ENCODE results near the gene EHF. TPM values are rescaled to one million over a fixed set of nuclear protein-coding genes. Genes with fewer than 3 reads are reported as not detected.

EHF gene
- polyA plus RNA-seq, 1 donor from 2014 or later, result 0.17 TPM

DNA sequence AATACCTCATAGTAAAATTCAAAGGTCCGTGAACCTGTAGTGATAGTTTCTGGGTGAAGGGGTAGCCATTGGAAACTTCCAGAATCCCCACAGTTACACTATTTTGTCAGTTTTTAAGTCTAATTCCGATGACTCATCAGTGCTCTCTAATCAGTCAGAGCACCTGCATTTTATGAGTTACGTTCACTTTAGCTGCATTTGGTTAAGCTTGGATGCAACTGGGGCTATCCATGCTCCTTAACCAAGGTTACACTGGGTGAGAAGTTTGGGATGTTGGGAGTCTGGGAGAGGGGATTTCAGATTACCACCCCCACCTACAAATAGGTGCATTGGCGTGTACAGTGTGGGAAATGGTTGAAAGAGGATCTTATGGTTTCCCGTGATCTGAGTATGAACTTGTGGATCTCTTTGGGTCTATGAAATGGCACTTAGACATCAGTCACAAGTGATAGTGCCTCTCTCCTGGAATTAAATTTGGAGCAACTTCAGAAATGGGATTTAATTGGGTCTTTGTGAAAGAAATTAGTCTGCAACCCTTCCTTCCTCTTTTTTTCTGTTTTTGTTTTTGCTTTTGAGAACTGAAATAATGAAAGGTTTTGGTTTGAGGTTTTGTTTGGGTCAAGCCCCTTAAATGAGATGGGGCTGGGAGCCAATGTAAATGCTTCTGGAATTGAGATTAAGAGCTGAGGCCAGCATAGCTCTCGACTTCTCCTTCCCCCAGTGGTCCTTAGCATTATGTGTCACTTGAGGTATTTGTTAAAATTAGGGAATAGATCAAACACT is 31.5 kb downstream of the EHF start:
- Histone ChIP-seq H2AFZ (ENCODE audit: low read depth, low read length) (no peak overlapping the region), H3K9me2 (ENCODE audit: insufficient read depth, low read length) (no peaks in the 10 kb centered on the region), H3K9ac (ENCODE audit: low read length) (no peak overlapping the region), H3F3A (ENCODE audit: insufficient read depth, low read length, poor library complexity, severe bottlenecking) (no peaks in the 10 kb centered on the region), H3K9me3 (ENCODE audit: low read length) (no peaks in the 10 kb centered on the region), H3K27ac (ENCODE audit: low read length) (no peak overlapping the region), H3K4me2 (ENCODE audit: low read length) (no peak overlapping the region), H3K27me3 (ENCODE audit: insufficient read depth, low read depth, low read length) (no peaks in the 10 kb centered on the region), H3K36me3 (ENCODE audit: insufficient read depth, low read length) (no peaks in the 10 kb centered on the region), H3K79me2 (replicated peaks; ENCODE audit: insufficient read depth, low read length) (no peaks in the 10 kb centered on the region), H4K20me1 (ENCODE audit: insufficient read depth) (no peaks in the 10 kb centered on the region), H3K4me3 (ENCODE audit: low read length) (no peak overlapping the region)
- TF ChIP-seq REST (IDR thresholded peaks at IDR 0.05; ENCODE audit: borderline replicate concordance), result no peak
- TF ChIP-seq EP300 (conservative IDR thresholded peaks at IDR 0.05; ENCODE audit: poor library complexity, severe bottlenecking), result no peak
- TF ChIP-seq POLR2AphosphoS5 (IDR thresholded peaks at IDR 0.05), result no peak
- TF ChIP-seq RAD21 (conservative IDR thresholded peaks at IDR 0.05), result no peak
- TF ChIP-seq MXI1 (conservative IDR thresholded peaks at IDR 0.05; ENCODE audit: poor library complexity, severe bottlenecking), result no peak
- no peak for TF ChIP-seq TAF1 (IDR thresholded peaks at IDR 0.05; ENCODE audit: low read depth)
- TF ChIP-seq, protein P1, sequence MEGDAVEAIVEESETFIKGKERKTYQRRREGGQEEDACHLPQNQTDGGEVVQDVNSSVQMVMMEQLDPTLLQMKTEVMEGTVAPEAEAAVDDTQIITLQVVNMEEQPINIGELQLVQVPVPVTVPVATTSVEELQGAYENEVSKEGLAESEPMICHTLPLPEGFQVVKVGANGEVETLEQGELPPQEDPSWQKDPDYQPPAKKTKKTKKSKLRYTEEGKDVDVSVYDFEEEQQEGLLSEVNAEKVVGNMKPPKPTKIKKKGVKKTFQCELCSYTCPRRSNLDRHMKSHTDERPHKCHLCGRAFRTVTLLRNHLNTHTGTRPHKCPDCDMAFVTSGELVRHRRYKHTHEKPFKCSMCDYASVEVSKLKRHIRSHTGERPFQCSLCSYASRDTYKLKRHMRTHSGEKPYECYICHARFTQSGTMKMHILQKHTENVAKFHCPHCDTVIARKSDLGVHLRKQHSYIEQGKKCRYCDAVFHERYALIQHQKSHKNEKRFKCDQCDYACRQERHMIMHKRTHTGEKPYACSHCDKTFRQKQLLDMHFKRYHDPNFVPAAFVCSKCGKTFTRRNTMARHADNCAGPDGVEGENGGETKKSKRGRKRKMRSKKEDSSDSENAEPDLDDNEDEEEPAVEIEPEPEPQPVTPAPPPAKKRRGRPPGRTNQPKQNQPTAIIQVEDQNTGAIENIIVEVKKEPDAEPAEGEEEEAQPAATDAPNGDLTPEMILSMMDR (IDR thresholded peaks at IDR 0.05; ENCODE audit: poor library complexity, severe bottlenecking), result no peak
- no peak for TF ChIP-seq SMC3 (conservative IDR thresholded peaks at IDR 0.05; ENCODE audit: poor library complexity)
- no peak for TF ChIP-seq EZH2 (IDR thresholded peaks at IDR 0.05; ENCODE audit: borderline replicate concordance, insufficient read depth, low read length, poor library complexity, severe bottlenecking)

GRCh38 chr11:34653031-34653430 is 32.1 kb downstream of the EHF start:
- no peaks in the 10 kb centered on the region for H4K20me1 ChIP-seq (ENCODE audit: insufficient read depth)
- H2AFZ ChIP-seq (ENCODE audit: low read depth, low read length), result no peak overlapping the region
- H3F3A ChIP-seq (ENCODE audit: insufficient read depth, low read length, poor library complexity, severe bottlenecking), result no peaks in the 10 kb centered on the region
- H3K27me3 ChIP-seq (ENCODE audit: insufficient read depth, low read depth, low read length), result no peaks in the 10 kb centered on the region
- H3K4me2 ChIP-seq (ENCODE audit: low read length), result no peak overlapping the region
- no peak overlapping the region for H3K4me3 ChIP-seq (ENCODE audit: low read length)
- H3K79me2 ChIP-seq (replicated peaks; ENCODE audit: insufficient read depth, low read length), result no peaks in the 10 kb centered on the region
- H3K9ac ChIP-seq (ENCODE audit: low read length), result no peak overlapping the region
- H3K27ac ChIP-seq (ENCODE audit: low read length), result no peak overlapping the region
- no peaks in the 10 kb centered on the region for H3K36me3 ChIP-seq (ENCODE audit: insufficient read depth, low read length)
- no peaks in the 10 kb centered on the region for H3K9me2 ChIP-seq (ENCODE audit: insufficient read depth, low read length)
- no peaks in the 10 kb centered on the region for H3K9me3 ChIP-seq (ENCODE audit: low read length)
- TF ChIP-seq TAF1 (IDR thresholded peaks at IDR 0.05; ENCODE audit: low read depth) (no peak), EZH2 (IDR thresholded peaks at IDR 0.05; ENCODE audit: borderline replicate concordance, insufficient read depth, low read length, poor library complexity, severe bottlenecking) (no peak), POLR2AphosphoS5 (IDR thresholded peaks at IDR 0.05) (no peak), RAD21 (conservative IDR thresholded peaks at IDR 0.05) (no peak), SMC3 (conservative IDR thresholded peaks at IDR 0.05; ENCODE audit: poor library complexity) (no peak), REST (IDR thresholded peaks at IDR 0.05; ENCODE audit: borderline replicate concordance) (no peak), EP300 (conservative IDR thresholded peaks at IDR 0.05; ENCODE audit: poor library complexity, severe bottlenecking) (no peak), MXI1 (conservative IDR thresholded peaks at IDR 0.05; ENCODE audit: poor library complexity, severe bottlenecking) (no peak)
- TF ChIP-seq, protein P1 (IDR thresholded peaks at IDR 0.05; ENCODE audit: poor library complexity, severe bottlenecking), result no peak
